Ishikawa (cell line): ENCODE results near the gene CISH.

Experiments
- CEBPB ChIP-seq: IDR thresholded peaks from 2 replicates; pipeline ENCODE4 v1.6.1; 2012
- CREB1 ChIP-seq: IDR thresholded peaks from 2 replicates; pipeline ENCODE4 v1.6.1; 2012; ENCODE audit warnings: low read depth
- EGR1 ChIP-seq: IDR thresholded peaks from 2 replicates; pipeline ENCODE4 v1.6.1; 2012
- EP300 ChIP-seq: IDR thresholded peaks from 2 replicates; pipeline ENCODE4 v1.6.1; 2012; ENCODE audit warnings: borderline replicate concordance
- FOXM1 ChIP-seq: IDR thresholded peaks from 2 replicates; pipeline ENCODE4 v1.6.1; 2012; ENCODE audit warnings: low read depth, borderline replicate concordance
- MAX ChIP-seq: IDR thresholded peaks from 2 replicates; pipeline ENCODE4 v1.6.1; 2012
- NFIC ChIP-seq: IDR thresholded peaks from 2 replicates; pipeline ENCODE4 v1.6.1; 2012
- RAD21 ChIP-seq: IDR thresholded peaks from 2 replicates; pipeline ENCODE4 v1.6.1; 2012; ENCODE audit warnings: low read depth
- REST ChIP-seq: IDR thresholded peaks from 2 replicates; pipeline ENCODE4 v1.6.1; 2012; ENCODE audit warnings: low read depth, mild to moderate bottlenecking
- TAF1 ChIP-seq: IDR thresholded peaks from 2 replicates; pipeline ENCODE4 v1.6.1; 2012; ENCODE audit warnings: low read depth, mild to moderate bottlenecking
- TCF12 ChIP-seq: IDR thresholded peaks from 2 replicates; pipeline ENCODE4 v1.6.1; 2012; ENCODE audit warnings: low read depth
- TEAD4 ChIP-seq: IDR thresholded peaks from 2 replicates; pipeline ENCODE4 v1.6.1; 2012
- USF1 ChIP-seq: IDR thresholded peaks from 2 replicates; pipeline ENCODE4 v1.6.1; 2012
- YY1 ChIP-seq: IDR thresholded peaks from 2 replicates; pipeline ENCODE4 v1.6.1; 2012; ENCODE audit warnings: low read depth
- ZBTB7A ChIP-seq: IDR thresholded peaks from 2 replicates; pipeline ENCODE4 v1.6.1; 2012; ENCODE audit warnings: low read depth

The CISH gene

GRCh38 chr3:50572158-50572557, 39.4 kb downstream of the CISH start:
- TF ChIP-seq USF1 (no peak), YY1 (no peak), RAD21 (peak; percentile 96)

GRCh38 chr3:50571486-50571885, 40.1 kb downstream of the CISH start:
- no peak for TF ChIP-seq MAX
- no peak for TF ChIP-seq ZBTB7A
- no peak for TF ChIP-seq TEAD4
- TF ChIP-seq CREB1, result no peak
- TF ChIP-seq TCF12, result no peak
- no peak for TF ChIP-seq NFIC
- TF ChIP-seq RAD21, result no peak
- no peak for TF ChIP-seq REST
- TF ChIP-seq FOXM1, result no peak
- TF ChIP-seq EGR1, result no peak
- no peak for TF ChIP-seq EP300
- TF ChIP-seq YY1, result no peak
- TF ChIP-seq TAF1, result no peak
- no peak for TF ChIP-seq CEBPB
- TF ChIP-seq USF1, result no peak

GRCh38 chr3:50570508-50571279, 40.9 kb downstream of the CISH start:
- TF ChIP-seq TCF12, result no peak
- no peak for TF ChIP-seq YY1
- no peak for TF ChIP-seq MAX
- TF ChIP-seq EP300, result no peak
- TF ChIP-seq CREB1, result no peak
- no peak for TF ChIP-seq TAF1
- no peak for TF ChIP-seq CEBPB
- TF ChIP-seq TEAD4, result no peak
- TF ChIP-seq USF1, result no peak
- no peak for TF ChIP-seq FOXM1
- TF ChIP-seq RAD21, result no peak
- no peak for TF ChIP-seq EGR1
- no peak for TF ChIP-seq ZBTB7A
- TF ChIP-seq REST, result no peak
- TF ChIP-seq NFIC, result no peak

GRCh38 chr3:50568947-50569749, 42.4 kb downstream of the CISH start, which contains the start of gene HEMK1:
HEMK1 (plus strand) TSS chr3:50569522; CDS start chr3:50571105, 1,583 bp downstream.
- TF ChIP-seq REST, result 0 out of 2 replicates have a peak, but pooled peaks have one; percentile 4
- TF ChIP-seq TAF1, result peak; percentile 86
- peak; percentile 94 for TF ChIP-seq ZBTB7A
- peak; percentile 53; the same call in 1 of the 2 replicates for TF ChIP-seq YY1
- TF ChIP-seq CEBPB, result no peak
- peak; percentile 79 for TF ChIP-seq CREB1
- TF ChIP-seq MAX, result peak; percentile 83
- TF ChIP-seq NFIC, result peak; percentile 89
- peak; percentile 55 for TF ChIP-seq USF1
- TF ChIP-seq FOXM1, result no peak
- TF ChIP-seq TCF12, result peak; percentile 76
- peak; percentile 47 for TF ChIP-seq EGR1
- TF ChIP-seq TEAD4, result no peak
- TF ChIP-seq RAD21, result no peak
- TF ChIP-seq EP300, result 0 out of 2 replicates have a peak, but pooled peaks have one; percentile 26
